BLaER1 (cell line): ENCODE results near the gene SLC10A1.

Source experiments
- H3K27ac ChIP-seq: shearing (Covaris generic); formaldehyde crosslinking; 2 replicates; pipeline ENCODE4 v1.8.1; 2022
- H3K27me3 ChIP-seq: shearing (Covaris generic); formaldehyde crosslinking; 2 replicates; pipeline ENCODE4 v1.8.1; 2022
- H3K36me3 ChIP-seq: shearing (Covaris generic); formaldehyde crosslinking; 2 replicates; pipeline ENCODE4 v1.8.1; 2022
- H3K4me1 ChIP-seq: shearing (Covaris generic); formaldehyde crosslinking; 2 replicates; pipeline ENCODE4 v1.8.1; 2022
- H3K4me2 ChIP-seq: shearing (Covaris generic); formaldehyde crosslinking; 2 replicates; pipeline ENCODE4 v1.8.1; 2022
- H3K4me3 ChIP-seq: shearing (Covaris generic); formaldehyde crosslinking; 2 replicates; pipeline ENCODE4 v1.8.1; 2022
- H3K9ac ChIP-seq: shearing (Covaris generic); formaldehyde crosslinking; 2 replicates; pipeline ENCODE4 v1.8.1; 2022
- H3K9me3 ChIP-seq: shearing (Covaris generic); formaldehyde crosslinking; 2 replicates; pipeline ENCODE4 v1.8.1; 2022
- H4K20me1 ChIP-seq: shearing (Covaris generic); formaldehyde crosslinking; 2 replicates; pipeline ENCODE4 v1.8.1; 2022
- Cebpa-rat ChIP-seq: shearing (Covaris generic); IDR thresholded peaks from 2 replicates; pipeline ENCODE4 v1.8.1; 2022

Gene SLC10A1

GRCh38 chr14:69772082-69773017 lies 24.7 kb downstream of the SLC10A1 start:
- H3K9ac ChIP-seq = no peak overlapping the region
- H3K4me1 ChIP-seq = peaks cover 19% of the 10 kb centered on the region
- H4K20me1 ChIP-seq = peaks cover 91% of the 10 kb centered on the region
- no peak overlapping the region for H3K4me3 ChIP-seq
- no peak overlapping the region for H3K4me2 ChIP-seq
- no peak overlapping the region for H3K27ac ChIP-seq
- H3K27me3 ChIP-seq = no peaks in the 10 kb centered on the region
- TF ChIP-seq Cebpa-rat = no peak
- H3K36me3 ChIP-seq = peaks cover 95% of the 10 kb centered on the region
- no peaks in the 10 kb centered on the region for H3K9me3 ChIP-seq

GRCh38 chr14:69771136-69771535 lies 25.9 kb downstream of the SLC10A1 start:
- no peak for TF ChIP-seq Cebpa-rat
- Histone ChIP-seq H3K27ac (no peak overlapping the region), H3K27me3 (no peaks in the 10 kb centered on the region), H3K4me3 (no peak overlapping the region), H3K9me3 (no peaks in the 10 kb centered on the region), H3K4me1 (peaks cover 23% of the 10 kb centered on the region), H3K36me3 (peaks cover 83% of the 10 kb centered on the region), H3K4me2 (no peak overlapping the region), H3K9ac (no peak overlapping the region), H4K20me1 (peaks cover 78% of the 10 kb centered on the region)

GRCh38 chr14:69770559-69770958 lies 26.5 kb downstream of the SLC10A1 start:
- Histone ChIP-seq H3K4me1 (peaks cover 29% of the 10 kb centered on the region), H3K9ac (no peak overlapping the region), H4K20me1 (peaks cover 73% of the 10 kb centered on the region), H3K9me3 (no peaks in the 10 kb centered on the region), H3K27ac (no peak overlapping the region), H3K4me3 (no peak overlapping the region), H3K36me3 (peaks cover 77% of the 10 kb centered on the region), H3K4me2 (no peak overlapping the region), H3K27me3 (no peaks in the 10 kb centered on the region)
- no peak for TF ChIP-seq Cebpa-rat

- Histone ChIP-seq H3K9me3 (no peaks in the 10 kb centered on the region), H3K4me1 (peaks cover 29% of the 10 kb centered on the region), H3K4me3 (no peak overlapping the region), H3K9ac (no peak overlapping the region), H3K27ac (no peak overlapping the region), H3K36me3 (peaks cover 68% of the 10 kb centered on the region), H3K4me2 (peak overlapping the region; percentile 16; the same call in 1 of the 2 replicates), H3K27me3 (no peaks in the 10 kb centered on the region), H4K20me1 (peaks cover 69% of the 10 kb centered on the region)
- no peak for TF ChIP-seq Cebpa-rat
These were observed 27.4 kb downstream of the SLC10A1 start for GRCh38 chr14:69769623-69770022.

- Histone ChIP-seq H3K4me3 (peak overlapping the region; percentile 89), H3K27me3 (no peaks in the 10 kb centered on the region), H4K20me1 (peaks cover 64% of the 10 kb centered on the region), H3K36me3 (peaks cover 60% of the 10 kb centered on the region), H3K9me3 (no peaks in the 10 kb centered on the region), H3K27ac (no peak overlapping the region), H3K4me2 (peak overlapping the region; percentile 87), H3K4me1 (peaks cover 29% of the 10 kb centered on the region), H3K9ac (no peak overlapping the region)
- TF ChIP-seq Cebpa-rat = no peak
These were observed 28.2 kb downstream of the SLC10A1 start for GRCh38 chr14:69768873-69769272.

GRCh38 chr14:69767369-69767999 lies 29.6 kb downstream of the SLC10A1 start:
- H4K20me1 ChIP-seq = peaks cover 50% of the 10 kb centered on the region
- peaks cover 47% of the 10 kb centered on the region for H3K36me3 ChIP-seq
- H3K27ac ChIP-seq = peak overlapping the region; percentile 98

GRCh38 chr14:69766984-69767368 lies 30.1 kb downstream of the SLC10A1 start, which contains the start of gene SRSF5:
Gene SRSF5, plus strand, starts transcription at chr14:69767142. Its CDS starts 1,015 bp downstream, at chr14:69768157.
- peak within 1 kb of the TSS; percentile 98 for H3K27ac ChIP-seq
- H3K9ac ChIP-seq = peak within 1 kb of the TSS; percentile 100
- H3K4me3 ChIP-seq = peak within 1 kb of the TSS; percentile 89
- no peaks in the 10 kb centered on the region for H3K27me3 ChIP-seq
- peak within 1 kb of the TSS; percentile 87 for H3K4me2 ChIP-seq
- TF ChIP-seq Cebpa-rat = no peak
- H3K36me3 ChIP-seq = peaks cover 41% of the 10 kb centered on the region
- peaks cover 45% of the 10 kb centered on the region for H4K20me1 ChIP-seq
- H3K4me1 ChIP-seq = peaks cover 29% of the 10 kb centered on the region
- H3K9me3 ChIP-seq = no peaks in the 10 kb centered on the region

More at GRCh38 chr14:69767369-69767999, 29.6 kb downstream of the SLC10A1 start:
- H3K9ac ChIP-seq = peak overlapping the region; percentile 100
- no peaks in the 10 kb centered on the region for H3K9me3 ChIP-seq
- peaks cover 29% of the 10 kb centered on the region for H3K4me1 ChIP-seq
- no peak for TF ChIP-seq Cebpa-rat
- H3K4me3 ChIP-seq = peak overlapping the region; percentile 89
- peak overlapping the region; percentile 87 for H3K4me2 ChIP-seq
- no peaks in the 10 kb centered on the region for H3K27me3 ChIP-seq

GRCh38 chr14:69763761-69764510 lies 33.1 kb downstream of the SLC10A1 start:
- H3K9ac ChIP-seq = no peak overlapping the region
- H3K4me1 ChIP-seq = peaks cover 20% of the 10 kb centered on the region
- H3K4me3 ChIP-seq = no peak overlapping the region
- TF ChIP-seq Cebpa-rat = no peak
- no peaks in the 10 kb centered on the region for H3K27me3 ChIP-seq
- no peak overlapping the region for H3K4me2 ChIP-seq
- peaks cover 11% of the 10 kb centered on the region for H3K36me3 ChIP-seq
- H3K9me3 ChIP-seq = no peaks in the 10 kb centered on the region
- peaks cover 15% of the 10 kb centered on the region for H4K20me1 ChIP-seq
- H3K27ac ChIP-seq = no peak overlapping the region

- H3K9me3 ChIP-seq = no peaks in the 10 kb centered on the region
- H3K9ac ChIP-seq = no peak overlapping the region
- H3K27ac ChIP-seq = no peak overlapping the region
- H3K4me3 ChIP-seq = no peak overlapping the region
- H3K4me1 ChIP-seq = peaks cover 2% of the 10 kb centered on the region
- H4K20me1 ChIP-seq = no peaks in the 10 kb centered on the region
- no peak overlapping the region for H3K4me2 ChIP-seq
- TF ChIP-seq Cebpa-rat = no peak
- no peaks in the 10 kb centered on the region for H3K27me3 ChIP-seq
- no peaks in the 10 kb centered on the region for H3K36me3 ChIP-seq
These were observed 36.2 kb downstream of the SLC10A1 start for GRCh38 chr14:69760810-69761209.
